HL-60 (cell line): Measurements from ENCODE around the gene CCNT2.

ENCODE experiments used
- POLR2AphosphoS5 ChIP-seq: IDR thresholded peaks from 2 replicates; pipeline ENCODE4 v1.6.1; 2012; ENCODE audit warnings: low read depth
- SPI1 ChIP-seq: IDR thresholded peaks from 2 replicates; pipeline ENCODE4 v1.6.1; 2012; ENCODE audit warnings: low read depth, mild to moderate bottlenecking, borderline replicate concordance
- TF ChIP-seq, protein P1 (sequence below): IDR thresholded peaks from one replicate; pipeline ENCODE4 v1.5.1; 2011; ENCODE audit warnings: low read length, control low read depth, inconsistent platforms; ENCODE audit not compliant: insufficient read depth
- TF ChIP-seq, protein P2 (sequence below): IDR thresholded peaks from 2 replicates; pipeline ENCODE4 v1.6.1; 2012; ENCODE audit warnings: low read depth; ENCODE audit not compliant: insufficient replicate concordance

DNA sequence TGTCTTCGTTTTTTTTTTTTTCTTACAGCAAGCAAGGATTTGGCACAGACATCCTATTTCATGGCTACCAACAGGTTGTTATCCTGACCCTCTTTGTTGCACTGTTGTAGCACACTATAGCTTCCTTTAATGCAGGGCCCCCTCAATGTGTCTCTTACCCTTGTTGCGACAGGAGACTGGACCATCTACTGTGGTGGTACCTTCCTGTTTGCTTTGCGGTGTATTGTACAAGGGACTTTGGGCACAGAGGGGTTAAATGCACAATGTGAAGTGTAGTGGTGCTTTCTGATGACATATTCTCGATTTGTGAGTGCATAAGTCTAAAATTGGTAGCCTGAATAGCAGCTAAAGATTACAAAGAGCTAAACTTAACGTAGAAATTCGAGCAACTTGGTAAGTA, 27.5 kb downstream of the CCNT2 start:
- TF ChIP-seq, protein P1, sequence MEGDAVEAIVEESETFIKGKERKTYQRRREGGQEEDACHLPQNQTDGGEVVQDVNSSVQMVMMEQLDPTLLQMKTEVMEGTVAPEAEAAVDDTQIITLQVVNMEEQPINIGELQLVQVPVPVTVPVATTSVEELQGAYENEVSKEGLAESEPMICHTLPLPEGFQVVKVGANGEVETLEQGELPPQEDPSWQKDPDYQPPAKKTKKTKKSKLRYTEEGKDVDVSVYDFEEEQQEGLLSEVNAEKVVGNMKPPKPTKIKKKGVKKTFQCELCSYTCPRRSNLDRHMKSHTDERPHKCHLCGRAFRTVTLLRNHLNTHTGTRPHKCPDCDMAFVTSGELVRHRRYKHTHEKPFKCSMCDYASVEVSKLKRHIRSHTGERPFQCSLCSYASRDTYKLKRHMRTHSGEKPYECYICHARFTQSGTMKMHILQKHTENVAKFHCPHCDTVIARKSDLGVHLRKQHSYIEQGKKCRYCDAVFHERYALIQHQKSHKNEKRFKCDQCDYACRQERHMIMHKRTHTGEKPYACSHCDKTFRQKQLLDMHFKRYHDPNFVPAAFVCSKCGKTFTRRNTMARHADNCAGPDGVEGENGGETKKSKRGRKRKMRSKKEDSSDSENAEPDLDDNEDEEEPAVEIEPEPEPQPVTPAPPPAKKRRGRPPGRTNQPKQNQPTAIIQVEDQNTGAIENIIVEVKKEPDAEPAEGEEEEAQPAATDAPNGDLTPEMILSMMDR: no peak
- TF ChIP-seq SPI1 (no peak), POLR2AphosphoS5 (no peak)
- TF ChIP-seq, protein P2, sequence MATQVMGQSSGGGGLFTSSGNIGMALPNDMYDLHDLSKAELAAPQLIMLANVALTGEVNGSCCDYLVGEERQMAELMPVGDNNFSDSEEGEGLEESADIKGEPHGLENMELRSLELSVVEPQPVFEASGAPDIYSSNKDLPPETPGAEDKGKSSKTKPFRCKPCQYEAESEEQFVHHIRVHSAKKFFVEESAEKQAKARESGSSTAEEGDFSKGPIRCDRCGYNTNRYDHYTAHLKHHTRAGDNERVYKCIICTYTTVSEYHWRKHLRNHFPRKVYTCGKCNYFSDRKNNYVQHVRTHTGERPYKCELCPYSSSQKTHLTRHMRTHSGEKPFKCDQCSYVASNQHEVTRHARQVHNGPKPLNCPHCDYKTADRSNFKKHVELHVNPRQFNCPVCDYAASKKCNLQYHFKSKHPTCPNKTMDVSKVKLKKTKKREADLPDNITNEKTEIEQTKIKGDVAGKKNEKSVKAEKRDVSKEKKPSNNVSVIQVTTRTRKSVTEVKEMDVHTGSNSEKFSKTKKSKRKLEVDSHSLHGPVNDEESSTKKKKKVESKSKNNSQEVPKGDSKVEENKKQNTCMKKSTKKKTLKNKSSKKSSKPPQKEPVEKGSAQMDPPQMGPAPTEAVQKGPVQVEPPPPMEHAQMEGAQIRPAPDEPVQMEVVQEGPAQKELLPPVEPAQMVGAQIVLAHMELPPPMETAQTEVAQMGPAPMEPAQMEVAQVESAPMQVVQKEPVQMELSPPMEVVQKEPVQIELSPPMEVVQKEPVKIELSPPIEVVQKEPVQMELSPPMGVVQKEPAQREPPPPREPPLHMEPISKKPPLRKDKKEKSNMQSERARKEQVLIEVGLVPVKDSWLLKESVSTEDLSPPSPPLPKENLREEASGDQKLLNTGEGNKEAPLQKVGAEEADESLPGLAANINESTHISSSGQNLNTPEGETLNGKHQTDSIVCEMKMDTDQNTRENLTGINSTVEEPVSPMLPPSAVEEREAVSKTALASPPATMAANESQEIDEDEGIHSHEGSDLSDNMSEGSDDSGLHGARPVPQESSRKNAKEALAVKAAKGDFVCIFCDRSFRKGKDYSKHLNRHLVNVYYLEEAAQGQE: no peak
